Measurements from ENCODE around the gene WBP4. TPM values are rescaled to one million over a fixed set of nuclear protein-coding genes. Genes with fewer than 3 reads are reported as not detected.

Gene WBP4
- total RNA-seq, 1 experiment from 2014 or later: 7.2 TPM

DNA sequence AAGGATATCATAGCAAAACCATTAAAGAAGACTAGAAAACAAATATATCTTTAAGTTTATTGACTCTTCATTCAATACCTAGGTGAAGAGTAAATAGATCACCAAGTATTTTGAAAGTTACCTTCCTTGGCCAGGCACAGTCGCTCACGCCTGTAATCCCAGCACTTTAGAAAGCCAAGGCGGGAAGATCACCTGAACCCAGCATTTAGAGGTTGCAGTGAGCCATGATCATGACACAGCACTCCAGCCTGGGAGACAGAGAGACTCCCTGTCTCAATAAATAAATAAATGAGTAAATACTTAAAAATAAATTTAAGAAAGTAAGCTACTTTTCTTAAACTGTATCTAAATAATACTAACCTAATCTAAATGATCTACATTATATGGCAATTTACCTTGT lies 8.9 kb upstream of the WBP4 start:
- Histone ChIP-seq H3K9ac (ENCODE audit: extremely low read depth, insufficient read length, low read length) (no peak overlapping the region), H4K91ac (ENCODE audit: insufficient read length, low read depth, low read length) (no peak overlapping the region), H3K18ac (ENCODE audit: insufficient read length, low read depth, low read length) (no peak overlapping the region), H2BK20ac (ENCODE audit: low read depth, low read length, poor library complexity, severe bottlenecking) (no peak overlapping the region), H3K9me3 (ENCODE audit: control insufficient read depth, low read depth, low read length) (peaks cover 17% of the 10 kb centered on the region), H2BK12ac (ENCODE audit: insufficient read length, low read depth, low read length) (no peak overlapping the region), H2BK5ac (ENCODE audit: insufficient read length, low read length) (no peak overlapping the region), H3K23ac (ENCODE audit: insufficient read length, low read depth, low read length) (no peak overlapping the region), H4K5ac (ENCODE audit: insufficient read length, low read depth, low read length) (no peak overlapping the region), H4K8ac (replicated peaks; ENCODE audit: insufficient read length, low read depth, low read length) (no peak overlapping the region), H3K23me2 (ENCODE audit: insufficient read length, low read depth, low read length, poor library complexity, severe bottlenecking) (no peaks in the 10 kb centered on the region), H2BK15ac (ENCODE audit: low read depth, low read length) (no peak overlapping the region), H3K27me3 (ENCODE audit: insufficient read depth, low read length) (no peaks in the 10 kb centered on the region), H2BK120ac (ENCODE audit: low read depth, low read length, poor library complexity, severe bottlenecking) (no peak overlapping the region), H3K4ac (ENCODE audit: low read depth, low read length) (no peak overlapping the region), H3K79me2 (ENCODE audit: insufficient read depth, low read length) (no peaks in the 10 kb centered on the region), H2AFZ (ENCODE audit: low read length) (no peak overlapping the region), H3K4me2 (ENCODE audit: insufficient read depth, insufficient read length, low read length) (no peak overlapping the region), H3K4me1 (ENCODE audit: insufficient read depth, low read length) (no peaks in the 10 kb centered on the region), H2AK5ac (ENCODE audit: insufficient read length, low read length) (no peak overlapping the region), H3K79me1 (ENCODE audit: insufficient read depth, low read depth, low read length, poor library complexity, severe bottlenecking) (peaks cover 4% of the 10 kb centered on the region), H4K20me1 (ENCODE audit: control insufficient read depth, insufficient read depth, insufficient read length) (no peaks in the 10 kb centered on the region), H3K27ac (ENCODE audit: insufficient read length, low read depth, low read length) (no peak overlapping the region), H3K14ac (ENCODE audit: insufficient read depth, low read length) (no peak overlapping the region), H3T11ph (ENCODE audit: low read length) (no peak overlapping the region), H3K56ac (ENCODE audit: insufficient read length, low read depth, low read length) (no peak overlapping the region)
- WGBS (ENCODE audit: extremely low coverage, insufficient read length, low lambda C conversion rate): no CpG with 5 or more reads among the region's 3 CpGs
- Mint-ChIP-seq H3K4me1 (peaks cover 5 to 6% of the 10 kb centered on the region in 2 experiments), H3K27me3 (ENCODE audit: low read depth) (no peaks in the 10 kb centered on the region; the same call in 1 of the 2 replicates), H3K36me3 (ENCODE audit: insufficient read depth in 1 of 3, low read depth in 3 of 3) (peaks cover 15 to 24% (median 21%) of the 10 kb centered on the region in 3 experiments), H3K9me3 (peaks cover 20 to 21% of the 10 kb centered on the region in 2 experiments), H3K4me3 (no peak overlapping the region), H3K27ac (no peak overlapping the region)
- TF ChIP-seq, protein P1, sequence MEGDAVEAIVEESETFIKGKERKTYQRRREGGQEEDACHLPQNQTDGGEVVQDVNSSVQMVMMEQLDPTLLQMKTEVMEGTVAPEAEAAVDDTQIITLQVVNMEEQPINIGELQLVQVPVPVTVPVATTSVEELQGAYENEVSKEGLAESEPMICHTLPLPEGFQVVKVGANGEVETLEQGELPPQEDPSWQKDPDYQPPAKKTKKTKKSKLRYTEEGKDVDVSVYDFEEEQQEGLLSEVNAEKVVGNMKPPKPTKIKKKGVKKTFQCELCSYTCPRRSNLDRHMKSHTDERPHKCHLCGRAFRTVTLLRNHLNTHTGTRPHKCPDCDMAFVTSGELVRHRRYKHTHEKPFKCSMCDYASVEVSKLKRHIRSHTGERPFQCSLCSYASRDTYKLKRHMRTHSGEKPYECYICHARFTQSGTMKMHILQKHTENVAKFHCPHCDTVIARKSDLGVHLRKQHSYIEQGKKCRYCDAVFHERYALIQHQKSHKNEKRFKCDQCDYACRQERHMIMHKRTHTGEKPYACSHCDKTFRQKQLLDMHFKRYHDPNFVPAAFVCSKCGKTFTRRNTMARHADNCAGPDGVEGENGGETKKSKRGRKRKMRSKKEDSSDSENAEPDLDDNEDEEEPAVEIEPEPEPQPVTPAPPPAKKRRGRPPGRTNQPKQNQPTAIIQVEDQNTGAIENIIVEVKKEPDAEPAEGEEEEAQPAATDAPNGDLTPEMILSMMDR (conservative IDR thresholded peaks at IDR 0.05): no peak
- DNase-seq: no peak
